Thyroid gland (tissue), 4 donors: ENCODE data around the gene NXN.

Experiments used
- CTCF ChIP-seq, 6 experiments: fragments of 200-600 bp in 3 of 6; fragments of 450-650 bp in 3 of 6; sonication (generic) in 3 of 6; IDR thresholded peaks; one replicate each; pipeline ENCODE4 v1.5.1; 2016 to 2019; ENCODE audit warnings: antibody characterized with exemption in 6 of 6, mild to moderate bottlenecking in 2 of 6, inconsistent platforms in 1 of 6, moderate library complexity in 1 of 6
- POLR2A ChIP-seq, 2 donors: fragments of 450-650 bp; IDR thresholded peaks; one replicate each; pipeline ENCODE4 v1.6.1; 2017; ENCODE audit warnings: antibody characterized with exemption in 2 of 2, mild to moderate bottlenecking in 2 of 2, moderate library complexity in 1 of 2

GRCh38 chr17:1005361-1005946, 25.9 kb upstream of the NXN start:
- TF ChIP-seq CTCF (IDR thresholded peaks at IDR 0.05), result no peak
- no peak for TF ChIP-seq POLR2A (IDR thresholded peaks at IDR 0.05)
